GM21526 (cell line): ENCODE data around the gene NINL.
"Not testable (repeated sequence)": the region's sequence is repeated elsewhere in the genome, so short reads cannot be mapped to it uniquely, and the experiment has no call there.

Experiments used
- ATAC-seq: cut with Tn5 transposase; IDR thresholded peaks from one replicate; pipeline ENCODE4 v1.9.1; 2021; ENCODE audit warnings: moderate library complexity; ENCODE audit not compliant: unreplicated experiment, low FRiP score

NINL gene

DNA sequence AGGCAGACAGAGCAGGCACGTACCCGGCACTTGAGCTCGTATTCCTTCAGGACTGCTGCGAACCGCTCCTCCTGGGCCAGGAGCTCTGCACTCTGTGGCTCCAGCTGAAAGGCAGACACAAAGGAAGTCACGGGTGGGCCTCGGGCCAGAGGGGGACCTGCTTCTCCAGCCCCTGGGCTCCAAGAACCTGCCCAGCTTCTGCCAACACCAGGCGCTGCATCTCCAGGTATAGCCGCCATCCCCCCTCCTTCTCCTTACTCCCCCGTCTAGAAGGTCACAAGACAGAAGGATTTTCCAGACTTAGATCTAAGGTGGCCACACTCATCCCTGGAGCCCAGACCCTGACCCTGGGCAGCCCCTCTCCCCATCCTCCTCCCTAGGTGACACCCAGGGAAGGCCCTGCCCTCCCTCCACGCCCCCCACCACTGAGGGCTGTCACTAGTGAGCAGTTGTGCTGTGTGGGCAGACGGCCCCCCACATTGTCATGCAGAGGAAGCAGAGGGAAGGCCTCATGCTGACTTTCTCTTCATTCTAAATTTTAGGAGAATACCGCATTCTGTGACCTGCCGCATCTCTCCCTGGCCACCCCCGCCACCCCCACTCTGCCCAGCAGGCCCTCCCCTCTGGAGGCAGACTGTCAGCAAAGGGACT lies 96.0 kb downstream of the NINL start:
- no peak for ATAC-seq

DNA sequence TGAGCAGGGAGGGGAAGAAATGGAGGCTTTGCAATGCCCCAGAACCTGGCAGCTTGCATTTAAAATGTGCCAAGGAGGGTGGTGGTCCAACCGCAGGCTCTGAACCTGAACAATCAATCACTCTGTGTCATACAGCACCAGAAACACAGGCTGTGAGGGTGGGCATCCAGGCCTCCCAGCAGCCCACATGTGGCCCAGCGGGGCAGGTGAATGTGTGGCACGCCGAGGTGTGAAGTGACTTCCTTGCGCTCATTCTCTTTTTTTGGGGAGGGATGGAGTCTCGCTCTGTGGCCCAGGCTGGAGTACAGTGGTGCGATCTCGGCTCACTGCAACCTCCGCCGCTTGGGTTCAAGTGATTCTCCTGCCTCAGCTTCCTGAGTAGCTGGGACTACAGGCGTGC lies 97.4 kb downstream of the NINL start:
- no peak for ATAC-seq

DNA sequence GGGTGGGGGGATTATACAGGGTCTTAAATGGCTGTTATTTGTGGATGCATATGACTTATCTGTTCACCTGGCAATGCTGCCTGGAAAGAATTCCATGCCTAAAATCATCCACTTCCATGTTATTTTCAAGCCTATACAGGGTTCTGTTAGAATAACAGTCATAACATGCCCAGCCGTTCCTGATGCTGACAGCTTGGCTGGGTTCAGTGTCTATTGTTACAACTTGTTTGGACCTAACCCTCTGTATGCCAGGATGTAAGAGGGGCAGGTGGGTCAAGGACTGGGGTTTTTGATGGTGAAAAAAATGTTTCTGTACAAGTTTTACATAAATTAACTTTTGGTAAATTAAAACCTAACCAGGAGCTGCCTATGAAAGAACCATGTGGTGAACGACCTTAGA lies 98.0 kb downstream of the NINL start:
- ATAC-seq, result no peak

DNA sequence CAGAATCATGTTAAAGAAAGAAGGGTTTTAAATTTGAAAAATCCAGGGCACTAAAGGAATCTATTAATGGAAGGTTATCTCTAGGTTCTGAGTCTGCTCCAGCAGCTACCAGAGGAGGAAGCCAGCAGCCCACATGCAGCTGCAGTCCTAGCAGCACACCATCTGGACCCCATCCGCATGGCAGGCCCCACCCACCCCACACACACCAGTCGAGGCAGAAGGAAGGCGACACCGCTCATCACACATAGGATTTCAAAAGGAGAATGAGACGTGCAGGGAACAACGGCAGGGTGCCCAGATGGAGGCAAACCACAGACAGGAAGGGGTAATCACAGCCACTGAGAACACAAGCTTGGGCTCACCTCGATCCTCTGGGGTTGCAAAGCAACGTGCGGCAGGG lies 99.0 kb downstream of the NINL start:
- no peak for ATAC-seq

DNA sequence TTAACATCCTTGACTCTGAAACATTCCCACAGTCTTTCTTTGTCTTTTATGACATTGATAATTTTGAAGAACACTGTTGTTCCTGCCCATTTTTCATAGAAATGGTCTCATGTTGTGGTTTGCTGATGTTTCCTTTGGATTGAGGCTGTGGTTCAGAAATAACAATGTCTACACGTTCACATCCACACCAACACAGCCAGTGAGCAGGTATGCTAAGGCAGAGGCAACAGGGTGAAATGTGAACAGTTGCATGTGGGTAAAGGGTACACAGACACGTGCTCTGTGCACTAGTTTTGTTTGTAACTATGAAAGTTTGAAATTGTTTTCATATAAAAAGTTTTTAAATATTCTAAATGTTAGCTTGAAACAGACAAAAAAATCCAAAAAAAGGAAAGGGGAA lies 99.5 kb downstream of the NINL start:
- ATAC-seq, result no peak

DNA sequence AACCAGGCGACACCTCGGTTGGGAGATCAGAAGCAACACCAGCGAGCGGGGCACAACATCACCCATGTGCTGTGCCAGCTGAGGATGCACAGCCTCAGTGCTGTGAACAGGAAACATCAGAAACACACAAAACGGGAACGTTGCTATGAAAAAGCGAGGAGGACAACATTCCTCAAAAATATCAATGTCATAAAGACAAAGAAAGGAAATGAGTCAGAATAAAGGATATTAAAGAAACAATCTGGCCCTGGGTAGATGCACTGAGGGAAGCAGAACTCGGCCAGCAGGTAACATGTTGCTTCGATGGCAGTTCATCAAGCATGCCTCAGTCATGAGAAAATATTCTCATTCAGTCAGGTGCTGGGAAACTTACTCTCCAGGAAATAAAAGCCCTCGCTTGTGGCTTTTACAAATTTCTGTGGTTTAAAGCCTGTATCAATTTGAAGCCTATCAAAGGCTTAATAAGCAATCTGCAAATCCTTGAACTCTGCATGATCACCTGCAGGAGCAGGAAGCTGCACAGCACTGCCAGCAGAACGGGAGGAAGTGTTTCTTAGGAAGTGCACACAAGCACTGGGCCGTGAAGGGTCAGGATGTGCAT lies 100.3 kb downstream of the NINL start:
- no peak for ATAC-seq

DNA sequence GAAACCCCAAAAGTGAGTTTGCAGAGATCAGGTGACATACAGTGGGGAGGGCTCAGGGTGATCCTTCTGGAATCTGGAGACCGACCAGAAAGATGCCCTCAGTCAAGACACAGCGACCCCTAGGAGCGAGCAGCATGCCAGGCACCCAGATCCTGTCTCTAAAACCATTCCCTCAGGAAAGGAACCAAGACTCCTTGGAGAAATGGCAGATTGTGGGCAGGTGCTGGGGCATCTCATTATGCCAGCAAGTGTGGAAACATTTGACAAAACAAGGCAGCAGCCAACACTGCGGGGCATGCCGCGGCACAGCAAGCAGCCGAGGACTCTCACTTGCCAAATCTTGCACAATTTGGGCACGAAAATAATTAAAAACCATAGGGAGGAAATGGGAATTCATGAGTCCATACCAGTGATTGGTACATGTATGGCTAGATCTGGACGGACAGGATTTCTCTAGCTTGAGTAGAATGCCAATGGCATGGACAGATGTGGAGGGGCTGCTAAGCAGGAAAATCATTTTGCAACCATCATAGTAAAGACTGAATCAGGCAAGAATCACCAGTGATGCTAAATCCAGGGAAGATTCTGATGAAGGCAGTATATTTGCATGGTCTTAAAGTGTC lies 101.0 kb downstream of the NINL start:
- no peak for ATAC-seq

DNA sequence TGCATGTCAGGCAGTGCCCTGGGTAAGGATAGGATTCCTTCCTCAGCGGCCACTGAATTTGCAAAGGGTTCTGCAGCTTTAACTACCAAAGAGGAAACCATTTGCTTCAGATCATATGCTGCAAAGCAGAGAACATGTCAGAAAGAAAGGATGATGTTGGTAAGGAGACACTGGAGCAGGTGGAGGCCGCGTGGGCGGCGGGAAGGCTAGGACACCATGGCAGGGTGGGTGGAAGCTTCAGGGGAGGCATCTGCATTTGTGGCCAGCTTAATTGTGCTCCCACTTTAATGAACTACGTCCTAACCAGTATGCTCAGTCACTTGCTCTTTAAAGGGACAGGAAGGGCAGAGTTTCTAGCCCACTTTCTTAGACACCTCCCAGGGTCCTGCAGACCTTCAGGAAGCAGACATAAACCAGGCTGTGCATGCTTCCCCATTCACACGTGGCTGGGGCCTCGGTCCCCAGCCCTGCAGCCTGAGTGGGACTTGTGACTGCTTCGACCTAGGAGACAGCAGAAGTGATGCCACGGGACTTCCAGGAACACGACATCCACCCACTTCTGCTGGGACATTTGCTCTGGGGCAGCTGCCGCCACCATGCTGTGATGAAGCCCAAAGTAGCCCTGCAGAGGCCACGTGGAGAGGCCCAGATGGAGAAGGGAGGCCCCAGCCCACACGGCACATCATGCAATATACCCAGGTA lies 101.7 kb downstream of the NINL start:
- ATAC-seq, result no peak

DNA sequence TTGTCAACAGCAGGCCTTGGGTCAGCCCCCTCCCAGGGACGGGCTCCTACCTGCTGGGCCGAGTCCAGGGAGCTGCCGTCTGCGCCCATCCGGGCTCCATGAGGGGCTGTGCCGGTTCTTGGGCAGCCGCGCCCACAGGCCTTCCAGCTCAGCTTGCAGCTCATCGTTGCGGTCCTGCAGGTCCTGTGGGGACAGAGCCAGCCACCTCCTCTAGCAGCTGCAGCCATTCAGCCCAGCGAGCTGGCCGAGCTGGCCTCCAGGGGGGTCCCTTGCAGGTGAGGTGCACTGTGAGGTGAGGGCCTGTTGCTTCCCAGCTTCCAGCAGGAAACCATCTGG lies 103.4 kb downstream of the NINL start:
- ATAC-seq, result no peak

DNA sequence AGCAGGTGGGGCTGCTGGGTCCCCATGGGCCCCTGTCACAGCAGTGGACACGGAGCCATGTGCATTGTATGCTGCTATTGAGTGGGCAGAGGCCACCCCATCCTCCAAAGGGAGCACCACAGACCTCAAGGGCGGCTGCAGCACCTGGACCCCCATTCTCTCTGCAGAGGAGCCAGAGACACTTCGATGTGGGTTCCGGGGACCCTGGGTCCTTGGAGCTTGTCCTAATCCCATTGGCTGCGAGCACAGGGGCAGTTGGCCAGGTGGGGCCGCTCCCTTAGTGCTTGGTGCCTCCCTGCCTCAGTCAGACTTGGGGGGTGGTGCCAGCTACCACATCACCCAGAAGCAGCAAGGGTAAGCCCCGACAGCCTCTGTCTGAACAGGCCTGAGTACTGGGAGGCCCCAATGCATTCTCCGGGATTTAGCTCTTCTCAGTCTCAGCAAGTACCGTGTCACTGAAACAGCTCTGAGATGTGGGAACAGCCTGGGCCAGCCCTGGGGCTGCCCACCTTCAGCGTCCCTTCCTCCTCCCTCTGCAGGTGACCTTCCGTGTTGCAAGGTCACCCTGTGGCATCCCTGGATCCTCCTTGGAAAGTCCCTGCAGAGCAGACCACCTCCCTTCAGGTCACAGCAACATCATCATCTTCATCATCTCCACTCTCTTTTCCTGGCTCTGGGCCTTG lies 104.0 kb downstream of the NINL start:
- no peak for ATAC-seq

DNA sequence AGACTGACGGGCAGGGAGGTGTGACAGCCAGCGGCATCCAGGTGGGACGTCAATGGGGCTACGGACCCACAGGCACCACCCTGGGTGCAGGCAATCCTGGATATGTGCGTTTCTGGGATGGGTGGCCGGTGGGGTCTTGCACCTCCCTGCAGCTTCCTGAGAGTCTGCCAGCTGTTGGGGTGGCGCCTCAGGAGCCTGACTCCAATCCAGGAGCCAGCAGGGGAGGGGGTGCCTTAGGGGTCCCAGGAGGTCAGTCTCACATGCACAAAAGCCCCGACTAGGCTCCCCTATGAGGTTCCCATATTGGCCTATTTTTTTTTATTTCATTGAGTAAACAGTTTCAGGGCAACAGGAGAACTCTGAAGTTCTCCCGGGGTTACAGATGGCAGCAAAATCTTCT lies 104.5 kb downstream of the NINL start:
- ATAC-seq, result no peak

DNA sequence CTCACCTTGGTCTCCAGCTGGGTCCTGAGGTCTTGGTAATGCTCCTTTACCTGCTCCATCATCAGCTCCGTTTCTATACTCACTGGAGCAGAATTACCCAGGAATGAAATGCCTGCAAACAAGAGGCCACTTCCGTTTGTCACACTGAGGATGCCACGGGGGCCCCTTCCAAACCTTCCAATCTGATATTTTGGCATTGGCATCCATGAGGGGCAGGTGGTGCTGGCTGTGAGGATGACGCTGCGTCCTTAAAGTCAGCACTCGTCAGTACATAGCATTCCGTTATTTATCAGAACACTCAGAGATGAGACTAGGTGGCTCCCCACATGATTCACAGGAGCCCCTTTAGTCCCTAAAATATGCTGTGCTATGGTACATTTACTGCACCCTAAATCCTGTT lies 105.2 kb downstream of the NINL start:
- no peak for ATAC-seq

DNA sequence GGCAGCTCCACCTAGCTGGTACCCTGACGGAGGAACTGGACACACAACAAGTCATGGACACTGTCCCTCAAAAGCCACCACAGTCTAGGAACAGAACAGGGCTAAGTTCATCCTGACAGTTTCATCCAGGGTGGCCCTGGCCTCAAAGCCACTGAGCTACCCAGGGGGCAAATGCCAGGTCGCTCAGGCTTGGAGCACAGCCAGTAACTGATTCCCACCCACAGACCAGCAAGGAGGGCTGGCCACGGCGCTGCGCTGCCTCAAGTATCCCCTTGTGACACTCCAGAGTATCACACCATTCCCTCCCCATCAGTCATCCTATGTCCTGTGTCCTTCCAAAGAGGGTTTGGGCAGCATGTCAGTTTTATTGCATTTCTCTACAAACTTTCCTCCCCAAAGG lies 105.7 kb downstream of the NINL start:
- ATAC-seq, result no peak

DNA sequence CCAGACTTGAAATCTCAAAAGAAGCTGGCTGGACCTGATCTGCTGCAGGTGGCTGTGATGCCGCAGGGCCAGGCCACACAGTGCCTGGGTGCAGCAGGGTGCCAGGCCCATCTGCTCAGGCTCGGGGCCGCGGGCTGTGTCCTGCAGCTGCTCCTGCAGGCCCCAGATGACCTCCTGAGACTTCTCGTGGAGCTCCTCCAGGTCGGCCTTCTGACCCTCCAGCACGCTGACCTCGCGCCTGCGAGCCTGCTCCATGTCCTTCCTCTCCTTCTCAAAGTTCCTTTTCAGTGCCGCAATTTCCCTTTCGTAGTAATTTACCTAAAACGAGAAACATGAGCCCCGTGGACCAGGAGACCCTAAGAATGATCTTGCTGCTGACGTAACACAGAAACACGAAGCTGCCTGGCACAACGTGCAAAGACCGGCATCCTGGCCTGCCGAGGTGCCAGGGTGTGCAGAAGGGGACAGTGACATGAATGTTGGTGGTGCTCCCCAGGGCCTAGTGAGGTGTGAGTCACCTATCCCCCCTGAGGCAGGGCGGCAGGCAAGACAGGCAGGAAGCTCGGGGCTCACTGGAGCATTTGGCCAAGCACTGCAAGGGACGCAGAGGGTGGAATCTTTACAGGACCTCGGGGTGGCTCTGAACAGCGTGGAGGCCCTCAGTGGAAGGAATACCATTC lies 106.3 kb downstream of the NINL start:
- ATAC-seq, result no peak

DNA sequence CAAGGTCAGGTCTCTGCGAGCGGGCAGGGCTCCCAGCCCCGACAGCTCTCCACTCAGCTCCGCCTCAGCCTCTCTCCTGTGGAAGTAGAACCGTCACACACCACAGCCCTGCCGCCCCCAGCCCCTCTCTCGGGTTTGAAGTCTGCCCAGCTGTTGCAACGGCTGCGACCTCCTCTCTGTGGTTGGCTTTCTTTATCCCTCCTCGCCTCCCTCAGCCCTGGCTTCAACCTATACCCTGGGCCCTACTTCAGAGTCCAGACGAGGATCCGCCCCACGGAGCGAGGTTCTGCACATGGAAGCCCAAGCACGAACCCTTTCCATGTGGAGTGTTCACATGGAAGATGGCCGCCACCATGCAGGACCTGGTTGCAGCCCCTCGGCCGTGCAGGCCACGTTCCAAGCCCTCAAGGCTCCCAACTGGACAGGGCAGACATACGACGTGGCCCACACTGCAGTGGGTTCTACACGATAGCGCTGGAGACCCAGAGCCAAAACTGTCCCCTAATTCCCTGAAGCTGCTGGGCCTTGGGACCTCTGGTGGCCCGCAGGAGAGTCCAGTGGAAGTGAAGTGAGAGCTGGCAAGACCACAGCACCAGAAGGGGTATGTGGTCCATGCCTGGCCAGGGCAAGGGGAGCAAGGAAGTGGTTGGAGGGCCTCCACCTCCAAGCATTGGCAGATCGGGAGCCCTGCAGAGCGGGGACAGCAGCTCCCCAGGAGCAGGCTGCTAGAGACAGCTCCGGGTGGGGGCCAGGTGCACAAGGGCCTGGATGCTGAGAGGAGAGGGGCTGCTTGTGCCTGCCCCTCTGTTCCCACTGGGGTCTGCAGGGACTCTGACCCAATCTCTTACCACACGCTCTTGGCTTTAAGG lies 108.1 kb downstream of the NINL start:
- no peak for ATAC-seq

DNA sequence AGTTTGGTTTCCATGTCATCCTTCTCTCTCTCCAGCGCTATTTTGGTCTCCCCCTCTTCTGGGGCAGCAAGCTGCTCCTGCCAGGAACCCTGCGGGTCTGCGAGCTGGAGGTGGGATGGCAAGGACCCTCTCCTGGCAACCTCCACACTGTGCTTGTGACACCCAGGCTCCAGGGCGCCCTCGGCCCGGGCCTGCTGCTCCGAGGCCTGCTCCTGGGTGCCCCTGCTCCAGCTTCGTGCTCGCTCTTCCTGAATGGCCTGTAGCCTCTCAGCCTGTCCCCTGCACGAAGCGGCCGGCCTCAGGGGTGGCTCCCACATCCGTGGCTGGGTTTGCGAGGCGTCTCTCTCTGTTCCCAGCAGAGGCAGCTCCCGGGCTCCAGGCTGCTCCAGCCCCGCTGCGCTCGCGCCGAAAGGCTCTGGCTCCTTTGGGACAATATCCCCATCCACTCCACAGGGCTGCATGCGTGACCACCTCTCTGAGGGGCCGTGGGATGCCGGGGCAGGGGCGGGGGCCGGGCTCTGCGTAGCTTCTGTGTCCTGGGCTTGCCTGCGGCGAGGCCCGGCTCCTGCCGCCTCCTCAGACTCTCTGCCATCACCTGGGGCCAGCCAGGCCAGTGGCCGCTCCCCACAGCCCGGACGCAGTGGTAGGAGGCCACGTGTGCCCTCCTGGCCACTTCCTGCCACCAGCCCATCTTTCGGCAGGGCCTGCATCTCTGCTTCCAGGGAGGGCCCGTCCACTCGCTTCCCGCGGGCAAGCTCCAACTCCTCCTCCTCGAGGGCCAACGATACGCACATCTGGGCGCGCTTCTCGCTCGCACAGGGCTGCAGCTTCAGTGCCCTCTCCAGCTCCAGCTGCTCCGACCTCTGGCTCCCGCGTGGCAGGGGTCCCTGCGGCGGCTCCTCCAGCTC lies 109.0 kb downstream of the NINL start:
- no peak for ATAC-seq

DNA sequence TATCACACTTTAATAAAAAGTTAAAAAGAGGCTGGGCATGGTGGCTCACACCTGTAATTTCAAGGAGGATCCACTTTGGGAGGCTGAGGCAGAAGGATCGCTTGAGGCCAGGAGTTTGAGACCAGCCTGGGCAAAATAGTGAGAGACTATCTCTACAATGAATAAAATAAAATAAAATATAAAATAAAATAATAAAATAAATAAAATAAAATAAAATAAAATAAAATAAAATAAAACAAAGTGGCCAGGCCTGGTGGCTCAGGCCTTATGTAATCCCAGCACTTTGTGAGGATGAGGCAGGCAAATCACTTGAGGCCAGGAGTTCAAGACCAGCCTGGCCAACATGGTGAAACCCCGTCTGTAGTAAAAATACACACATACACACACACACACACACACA lies 112.0 kb downstream of the NINL start:
- not testable (repeated sequence) for ATAC-seq

DNA sequence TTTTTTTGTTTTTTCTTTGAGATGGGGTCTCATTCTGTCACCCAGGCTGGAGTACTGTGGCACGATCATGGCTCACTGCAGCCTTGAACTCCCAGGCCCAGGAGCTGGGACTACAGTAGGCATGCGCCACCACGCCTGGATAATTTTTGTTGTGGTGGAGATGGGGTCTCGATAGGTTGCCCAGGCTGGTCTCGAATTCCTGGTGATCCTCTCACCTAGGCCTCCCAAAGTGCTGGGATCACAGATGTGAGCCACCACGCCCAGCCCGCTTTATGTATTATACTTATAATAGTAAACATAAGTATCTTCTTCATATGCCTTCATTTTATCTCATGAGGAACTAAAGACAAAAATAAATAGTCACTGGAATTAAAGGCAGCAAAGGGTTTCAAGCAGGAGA lies 114.3 kb downstream of the NINL start:
- no peak for ATAC-seq

DNA sequence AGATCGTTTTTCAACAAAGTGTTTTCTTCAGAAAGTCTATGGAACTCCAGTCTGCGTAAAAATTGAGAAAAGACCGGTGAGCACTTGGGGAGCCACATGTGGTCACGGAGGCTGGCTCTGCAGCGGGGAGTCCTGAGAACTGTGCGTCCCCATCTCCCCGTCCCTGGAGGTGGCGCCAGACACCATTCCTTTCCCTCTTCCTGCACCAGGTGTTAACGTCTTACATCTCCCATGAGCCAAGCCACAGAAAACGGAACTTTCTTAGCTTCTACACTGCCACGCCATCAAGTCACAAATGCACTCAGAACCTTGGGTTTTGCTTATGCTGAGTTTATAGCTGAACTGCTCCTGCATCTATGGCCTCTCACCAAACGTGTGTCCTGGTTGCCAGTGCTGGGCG lies 115.3 kb downstream of the NINL start:
- ATAC-seq, result no peak
